Activated effector memory CD4-positive, alpha-beta T cell treated with Interleukin-2 at 50 U/mL for 16 hours (primary cell): ENCODE results near the gene ZNF532.
"Not testable (repeated sequence)": the region's sequence is repeated elsewhere in the genome, so short reads cannot be mapped to it uniquely, and the experiment has no call there.

Experiments used
- DNase-seq: peaks from one replicate; pipeline ENCODE4 v3.0.0-alpha.2; 2020

Gene ZNF532, protein sequence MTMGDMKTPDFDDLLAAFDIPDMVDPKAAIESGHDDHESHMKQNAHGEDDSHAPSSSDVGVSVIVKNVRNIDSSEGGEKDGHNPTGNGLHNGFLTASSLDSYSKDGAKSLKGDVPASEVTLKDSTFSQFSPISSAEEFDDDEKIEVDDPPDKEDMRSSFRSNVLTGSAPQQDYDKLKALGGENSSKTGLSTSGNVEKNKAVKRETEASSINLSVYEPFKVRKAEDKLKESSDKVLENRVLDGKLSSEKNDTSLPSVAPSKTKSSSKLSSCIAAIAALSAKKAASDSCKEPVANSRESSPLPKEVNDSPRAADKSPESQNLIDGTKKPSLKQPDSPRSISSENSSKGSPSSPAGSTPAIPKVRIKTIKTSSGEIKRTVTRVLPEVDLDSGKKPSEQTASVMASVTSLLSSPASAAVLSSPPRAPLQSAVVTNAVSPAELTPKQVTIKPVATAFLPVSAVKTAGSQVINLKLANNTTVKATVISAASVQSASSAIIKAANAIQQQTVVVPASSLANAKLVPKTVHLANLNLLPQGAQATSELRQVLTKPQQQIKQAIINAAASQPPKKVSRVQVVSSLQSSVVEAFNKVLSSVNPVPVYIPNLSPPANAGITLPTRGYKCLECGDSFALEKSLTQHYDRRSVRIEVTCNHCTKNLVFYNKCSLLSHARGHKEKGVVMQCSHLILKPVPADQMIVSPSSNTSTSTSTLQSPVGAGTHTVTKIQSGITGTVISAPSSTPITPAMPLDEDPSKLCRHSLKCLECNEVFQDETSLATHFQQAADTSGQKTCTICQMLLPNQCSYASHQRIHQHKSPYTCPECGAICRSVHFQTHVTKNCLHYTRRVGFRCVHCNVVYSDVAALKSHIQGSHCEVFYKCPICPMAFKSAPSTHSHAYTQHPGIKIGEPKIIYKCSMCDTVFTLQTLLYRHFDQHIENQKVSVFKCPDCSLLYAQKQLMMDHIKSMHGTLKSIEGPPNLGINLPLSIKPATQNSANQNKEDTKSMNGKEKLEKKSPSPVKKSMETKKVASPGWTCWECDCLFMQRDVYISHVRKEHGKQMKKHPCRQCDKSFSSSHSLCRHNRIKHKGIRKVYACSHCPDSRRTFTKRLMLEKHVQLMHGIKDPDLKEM (N-terminal part only)

DNA sequence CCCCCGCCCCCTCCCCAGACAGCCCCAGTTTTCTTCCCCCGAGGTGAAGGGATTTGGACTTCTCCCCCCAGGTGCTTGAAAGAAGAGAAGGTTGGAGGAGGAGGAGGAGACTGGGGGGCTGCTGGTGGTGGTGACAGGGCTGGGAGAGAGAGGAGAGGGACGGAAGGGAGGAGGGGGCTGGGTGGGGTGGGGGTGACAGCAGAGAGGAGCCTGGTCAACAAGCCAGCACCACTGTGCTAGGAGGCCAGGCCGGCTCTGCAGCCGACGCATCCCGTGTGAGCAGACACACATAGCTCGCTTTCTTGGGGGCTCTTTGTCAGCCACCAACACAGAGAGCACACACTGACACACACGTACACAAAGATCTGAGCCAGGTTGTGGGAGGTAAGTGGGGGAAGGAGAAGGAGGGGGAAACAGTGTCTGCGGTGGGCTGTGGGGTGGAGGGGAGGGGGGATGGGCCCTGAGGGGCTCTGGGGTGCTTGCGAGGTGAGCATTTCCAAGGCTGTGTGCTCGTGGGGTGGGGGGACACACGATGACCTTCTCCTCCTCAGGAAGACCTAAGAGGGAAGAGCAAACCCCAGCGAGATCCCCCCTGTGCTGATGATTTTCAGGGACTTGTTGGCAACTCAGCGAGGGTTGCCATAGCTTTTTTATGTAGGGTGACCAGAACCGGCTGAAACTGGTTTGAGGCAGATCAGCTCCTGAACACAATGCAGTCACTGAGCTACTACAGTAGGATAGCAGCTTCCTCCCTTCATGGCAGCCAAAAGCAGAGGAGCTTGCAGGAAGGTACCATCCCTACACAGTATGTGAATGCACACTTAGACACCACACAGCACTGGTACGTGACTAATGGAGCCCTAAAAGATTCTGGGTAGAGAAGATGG is at the start of gene ZNF532:
Gene ZNF532, plus strand, starts transcription at position 732 of the 887 bp plus-strand sequence. CDS start 53,411 bp downstream, outside the sequence.
- DNase-seq: no peak

DNA sequence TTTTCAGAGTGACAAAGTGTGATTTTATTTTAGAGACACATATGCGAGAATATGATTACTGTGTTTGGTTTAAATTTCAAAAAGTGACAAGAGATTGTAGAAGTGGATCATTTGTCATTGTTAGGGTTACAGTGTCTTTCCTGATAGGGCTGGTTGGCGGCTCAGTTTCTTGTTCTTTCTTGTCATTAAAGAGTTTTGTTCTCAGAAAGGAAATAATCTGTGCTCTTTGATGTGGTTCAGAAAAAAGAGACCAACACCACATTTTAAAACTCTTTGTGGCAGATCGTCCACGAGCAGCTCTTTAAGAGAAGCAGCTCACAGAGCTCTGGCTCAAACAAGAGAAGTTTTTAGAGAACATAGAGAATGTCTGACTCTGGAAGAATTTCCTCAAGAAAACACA is 45.6 kb upstream of the ZNF532 start:
- DNase-seq: no peak

DNA sequence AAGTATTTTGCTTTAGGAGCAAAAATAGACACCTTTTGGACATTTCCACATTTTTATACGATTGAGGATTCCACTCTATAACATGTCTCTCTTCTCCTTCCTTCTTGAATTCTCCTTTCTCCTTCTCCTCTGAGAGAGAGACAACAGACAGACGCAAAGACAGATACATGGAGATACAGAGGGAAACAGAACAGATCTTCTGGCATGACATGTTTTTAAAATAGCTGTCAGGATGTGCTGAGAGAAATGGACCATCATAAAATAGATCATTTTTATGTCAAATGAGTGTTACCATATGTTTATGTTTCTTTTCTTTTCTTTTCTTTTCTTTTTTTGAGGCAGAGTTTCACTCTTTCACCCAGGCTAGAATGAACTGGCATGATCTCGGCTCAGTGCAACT is 44.4 kb upstream of the ZNF532 start:
- DNase-seq: no peak

DNA sequence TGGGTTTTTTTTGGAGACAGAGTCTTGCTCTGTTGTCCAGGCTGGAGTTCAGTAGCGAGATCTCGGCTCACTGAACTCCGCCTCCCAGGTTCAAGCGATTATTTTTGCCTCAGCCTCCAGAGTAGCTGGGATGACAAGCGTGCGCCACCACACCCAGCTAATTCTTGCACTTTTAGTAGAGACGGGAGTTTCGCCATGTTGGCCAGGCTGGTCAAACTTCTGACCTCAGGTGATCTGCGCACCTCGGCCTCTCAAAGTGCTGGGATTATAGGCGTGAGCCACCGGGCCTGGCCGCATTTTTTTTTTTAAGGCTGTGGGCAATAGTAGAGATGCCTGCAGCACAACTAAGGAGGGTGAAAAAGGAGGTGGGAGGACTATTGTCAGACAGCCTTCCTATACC is 41.7 kb upstream of the ZNF532 start:
- DNase-seq: no peak

DNA sequence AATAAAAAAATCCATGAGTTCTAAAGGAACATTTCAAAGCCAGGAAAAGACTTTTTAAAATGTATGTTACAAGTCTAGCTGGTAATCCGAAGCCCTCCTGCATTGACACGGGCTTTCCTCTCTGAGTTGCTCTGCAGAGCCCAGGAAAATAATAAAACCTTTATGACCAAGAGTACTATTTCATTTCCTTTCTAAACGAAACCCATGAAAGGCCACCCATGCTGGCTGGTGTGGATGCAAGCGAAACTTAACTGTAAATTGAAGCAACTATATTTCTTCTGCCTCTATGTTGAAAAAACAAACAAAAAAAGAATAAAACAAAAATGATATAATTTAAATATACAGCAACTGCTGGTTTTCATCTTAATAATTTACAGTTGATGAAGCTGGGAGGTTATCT is 41.3 kb upstream of the ZNF532 start:
- DNase-seq: no peak

DNA sequence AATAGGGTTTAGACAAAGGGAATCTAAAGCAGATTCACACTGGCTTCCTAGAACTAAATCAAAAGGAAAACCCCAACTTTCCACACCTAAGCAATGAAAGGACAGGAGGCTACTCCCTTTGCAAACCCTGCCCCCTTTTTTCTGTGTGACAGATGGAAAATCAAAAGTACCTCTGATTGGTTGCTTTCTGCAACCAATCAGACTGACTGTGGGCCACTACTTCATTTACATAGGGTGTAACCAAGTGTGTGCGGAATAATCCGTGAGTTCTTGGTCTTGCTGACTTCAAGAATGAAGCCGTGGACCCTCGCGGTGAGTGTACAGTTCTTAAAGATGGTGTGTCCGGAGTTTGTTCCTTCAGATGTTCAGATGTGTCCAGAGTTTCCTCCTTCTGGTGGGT is 37.8 kb upstream of the ZNF532 start:
- DNase-seq: not testable (repeated sequence)

DNA sequence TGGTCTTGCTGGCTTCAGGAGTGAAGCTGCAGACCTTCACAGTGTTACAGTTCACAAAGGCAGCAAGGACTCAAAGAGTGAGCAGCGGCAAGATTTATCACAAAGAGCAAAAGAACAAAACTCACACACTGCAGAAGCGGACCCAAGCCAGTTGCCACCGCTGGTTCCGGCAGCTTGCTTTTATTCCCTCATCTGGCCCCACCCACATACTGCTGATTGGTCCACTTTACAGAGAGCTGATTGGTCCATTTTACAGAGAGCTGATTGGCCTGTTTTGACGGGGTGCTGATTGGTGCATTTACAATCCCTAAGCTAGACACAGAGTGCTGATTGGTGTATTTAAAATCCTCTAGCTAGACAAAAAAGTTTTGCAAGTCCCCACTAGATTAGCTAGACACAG is 37.2 kb upstream of the ZNF532 start:
- DNase-seq: no peak

DNA sequence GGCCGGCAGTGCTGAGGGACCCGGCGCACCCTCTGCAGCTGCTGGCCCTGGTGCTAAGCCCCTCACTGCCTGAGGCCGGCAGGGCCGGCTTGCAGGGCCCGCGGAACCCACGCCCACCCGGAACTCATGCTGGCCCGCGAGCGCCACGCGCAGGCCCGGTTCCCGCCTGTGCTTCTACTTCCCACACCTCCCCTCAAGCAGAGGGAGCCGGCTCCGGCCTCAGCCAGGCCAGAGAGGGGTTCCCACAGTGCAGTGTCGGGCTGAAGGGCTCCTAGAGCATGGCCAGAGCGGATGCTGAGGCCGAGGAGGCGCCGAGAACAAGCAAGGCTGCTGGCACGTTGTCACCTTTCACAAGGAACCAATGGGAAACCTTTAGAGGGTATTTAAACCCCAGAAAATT is 36.8 kb upstream of the ZNF532 start:
- no peak for DNase-seq

DNA sequence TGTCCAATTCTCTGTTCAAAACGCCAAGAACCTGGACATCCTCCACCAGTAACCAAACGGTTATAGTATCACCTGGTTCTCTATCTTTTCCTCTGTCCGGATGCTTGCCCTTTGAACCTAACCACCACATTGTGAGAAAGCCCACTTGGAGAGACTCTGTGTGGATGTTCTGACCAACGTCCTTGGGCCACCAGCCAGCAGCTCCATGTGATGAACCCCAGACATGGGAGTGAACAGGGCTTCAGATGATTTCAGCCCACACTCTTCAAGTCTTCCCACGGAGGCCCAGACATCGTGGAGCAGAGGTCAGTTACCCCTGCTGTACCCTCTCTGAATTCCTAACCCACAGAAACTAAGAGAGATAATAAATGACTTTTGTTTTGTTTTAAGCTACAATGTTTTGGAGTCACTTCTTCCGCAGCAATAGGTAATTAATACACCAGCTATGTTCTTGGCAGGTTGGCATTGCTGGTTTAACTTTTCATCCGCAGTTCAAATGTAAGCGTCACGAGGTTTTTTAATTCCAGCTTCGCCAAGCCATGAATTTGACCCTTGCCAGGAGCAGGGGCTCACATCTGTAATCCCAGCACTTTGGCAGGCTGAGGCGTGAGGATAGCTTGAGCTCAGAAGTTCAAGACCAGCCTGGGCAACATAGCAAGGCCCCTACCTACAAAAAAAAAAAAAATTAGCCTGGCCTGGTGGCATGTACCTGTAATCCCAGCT is 36.1 kb upstream of the ZNF532 start:
- DNase-seq: no peak

DNA sequence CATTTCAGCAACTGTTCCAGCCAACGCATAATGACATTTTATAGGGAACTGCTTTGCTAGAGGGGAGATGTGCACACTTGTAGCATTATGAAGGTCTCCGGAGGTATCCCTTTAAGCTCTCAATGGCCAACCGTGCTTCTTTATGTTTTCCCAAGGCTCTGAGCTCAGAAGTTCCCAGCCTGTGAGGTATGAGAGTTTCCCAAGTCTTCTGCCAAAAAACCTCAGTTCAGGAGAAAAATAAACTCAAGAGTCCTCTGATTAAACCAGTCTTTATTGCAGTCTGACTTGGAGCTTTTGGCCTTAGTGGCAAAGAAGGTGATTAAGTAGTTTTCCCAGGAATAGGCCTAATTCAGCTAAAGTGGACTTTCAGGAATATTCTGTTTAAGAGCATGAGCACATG is 35.4 kb upstream of the ZNF532 start:
- no peak for DNase-seq

DNA sequence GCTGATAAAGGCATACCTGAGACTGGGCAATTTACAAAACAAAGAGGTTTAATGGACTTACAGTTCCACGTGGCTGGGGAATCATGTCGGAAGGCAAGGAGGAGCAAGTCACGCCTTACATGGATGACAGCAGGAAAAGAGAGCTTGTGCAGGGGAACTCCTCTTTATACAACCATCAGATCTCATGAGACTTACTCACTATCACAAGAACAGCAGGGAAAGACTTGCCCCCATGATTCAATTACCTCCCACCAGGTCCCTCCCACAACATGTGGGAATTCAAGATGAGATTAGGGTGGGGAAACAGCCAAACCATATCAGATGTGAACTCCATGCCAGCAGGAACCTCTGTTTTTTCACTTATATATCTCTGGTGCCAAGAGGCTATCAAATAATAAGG is 34.8 kb upstream of the ZNF532 start:
- not testable (repeated sequence) for DNase-seq

DNA sequence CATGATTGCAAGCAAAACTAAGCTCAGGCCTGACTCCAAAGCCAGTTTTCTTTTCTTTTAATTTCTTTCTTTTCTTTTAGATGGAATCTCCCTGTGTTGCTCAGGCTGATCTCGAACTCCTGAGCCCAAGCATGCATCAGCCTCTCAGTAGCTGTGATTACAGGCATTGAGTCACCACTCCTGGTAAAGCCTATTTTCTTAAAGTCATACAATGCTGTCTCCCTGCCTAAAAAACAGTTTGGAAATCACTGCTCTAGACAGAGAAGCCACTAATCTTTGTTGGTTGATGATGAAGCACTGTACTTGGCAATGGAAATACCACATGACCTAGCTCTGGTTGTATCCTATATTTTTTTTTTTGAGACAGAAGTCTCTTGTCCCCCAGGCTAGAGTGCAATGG is 33.1 kb upstream of the ZNF532 start:
- no peak for DNase-seq

DNA sequence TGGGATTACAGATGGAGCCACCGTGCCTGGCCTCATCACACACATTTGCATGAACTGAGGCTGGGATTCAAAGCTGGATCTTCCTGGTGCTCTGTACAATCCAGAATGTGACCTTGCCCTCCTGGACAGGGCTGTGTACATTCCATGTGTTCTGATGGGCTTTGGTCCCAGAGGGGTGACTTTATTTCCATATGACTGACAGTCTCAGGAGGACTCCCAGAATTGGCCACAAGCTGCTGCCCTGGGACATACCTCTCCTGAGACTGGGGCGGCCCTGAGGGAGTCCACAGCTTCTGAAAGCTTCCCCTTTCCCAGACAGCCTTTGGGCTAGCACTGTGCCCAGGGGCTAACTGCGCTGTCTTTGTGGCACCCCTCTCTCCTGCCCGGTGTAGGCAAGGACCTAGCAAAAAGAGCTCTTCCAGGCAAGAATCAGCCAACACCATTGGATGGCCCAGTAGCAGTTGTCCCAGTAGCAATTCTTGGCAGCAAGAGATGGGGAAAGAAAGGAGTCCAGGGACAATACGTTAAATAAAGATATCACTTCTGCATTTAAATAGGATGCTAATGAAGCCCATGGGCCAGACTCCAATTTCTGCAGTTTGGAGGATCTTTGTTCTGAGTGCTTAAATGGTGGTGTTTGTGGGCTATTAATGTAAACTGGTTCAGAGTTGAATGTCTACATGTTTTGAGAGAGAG is 26.4 kb upstream of the ZNF532 start:
- no peak for DNase-seq

DNA sequence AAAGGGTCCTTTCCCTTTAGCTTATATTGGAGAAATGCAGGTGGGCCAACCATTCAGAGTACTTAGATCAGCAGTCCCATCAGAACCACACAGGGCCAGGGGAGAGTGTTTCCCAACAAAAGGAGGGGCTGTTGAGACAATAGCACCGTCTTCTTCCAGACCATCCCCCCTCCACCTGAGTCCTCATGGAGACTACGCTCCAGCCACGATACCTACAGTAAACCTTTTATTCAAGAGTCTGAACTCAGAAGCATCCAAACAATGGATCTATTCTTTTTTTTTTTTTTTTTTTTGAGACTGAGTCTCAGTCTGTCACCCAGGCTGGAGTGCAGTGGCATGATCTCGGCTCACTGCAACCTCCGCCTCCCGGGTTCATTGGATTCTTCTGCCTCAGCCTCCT is 25.7 kb upstream of the ZNF532 start:
- no peak for DNase-seq

DNA sequence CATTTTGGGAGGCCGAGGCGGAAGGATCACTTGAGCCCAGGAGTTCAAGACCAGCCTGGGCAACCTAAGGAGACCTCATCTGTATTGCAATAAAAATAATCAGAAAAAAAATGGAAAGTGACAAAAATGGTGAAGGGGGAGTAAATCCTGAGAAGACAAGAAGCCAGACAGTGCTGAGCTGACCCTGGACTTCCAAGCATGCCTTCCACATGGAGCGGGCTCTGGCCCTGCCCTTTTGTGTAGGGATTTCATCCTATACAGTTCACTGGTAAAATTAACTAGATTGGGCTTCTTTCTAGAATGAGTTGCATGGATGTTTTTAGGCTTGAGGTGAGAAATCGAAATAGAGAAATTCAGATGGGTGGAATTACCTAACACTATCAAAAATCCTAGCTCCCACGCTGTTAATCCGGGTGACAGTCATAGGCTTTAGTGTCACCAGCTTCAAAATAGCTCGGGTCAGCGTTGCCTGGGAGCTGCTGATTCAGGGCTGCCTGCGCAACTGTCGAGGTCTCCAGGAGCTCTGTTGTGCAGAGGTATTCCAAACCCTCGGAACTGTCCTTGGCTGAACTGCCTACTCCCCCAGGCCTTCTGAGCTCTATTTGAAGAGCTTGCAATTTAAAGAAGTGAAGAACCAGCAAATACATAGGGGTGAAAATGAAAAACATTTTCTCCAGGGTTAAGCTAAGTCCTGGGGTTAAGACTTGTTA is 21.5 kb upstream of the ZNF532 start:
- no peak for DNase-seq

DNA sequence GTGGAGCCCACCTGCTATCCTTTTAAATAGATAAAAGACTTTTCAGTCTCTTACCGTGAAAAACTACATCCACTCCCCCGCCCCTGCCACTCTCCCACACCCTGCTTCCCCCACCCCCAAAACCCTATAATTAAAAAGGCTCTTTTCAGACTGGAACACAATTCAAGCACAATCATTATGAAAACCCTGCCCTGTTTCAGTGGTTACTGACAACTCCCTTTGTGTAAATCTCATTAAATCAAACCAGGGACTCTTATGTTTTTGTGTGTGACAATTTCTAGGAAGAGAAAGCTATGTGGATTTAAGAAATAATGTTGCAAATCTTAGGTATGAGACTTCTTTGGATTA is 21.0 kb upstream of the ZNF532 start:
- DNase-seq: no peak

DNA sequence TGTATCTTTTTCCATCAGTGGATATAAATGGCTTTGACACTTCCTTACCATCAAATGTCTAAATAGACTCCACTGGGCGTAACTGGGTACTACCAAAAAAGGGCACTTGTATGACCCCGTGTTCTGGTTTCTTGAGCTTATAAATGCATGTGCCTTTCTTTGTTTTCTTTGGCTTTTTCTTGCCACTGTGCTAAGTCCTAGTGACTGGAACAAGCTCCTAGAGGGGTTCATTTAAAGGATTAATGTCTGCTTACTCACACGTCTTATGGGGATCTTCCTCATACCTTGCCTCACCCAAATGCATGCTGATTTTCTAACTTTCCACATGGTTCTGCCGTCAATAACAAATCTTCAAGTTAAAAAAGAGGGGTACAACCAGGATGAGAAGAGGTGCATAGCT is 19.8 kb upstream of the ZNF532 start:
- DNase-seq: no peak

DNA sequence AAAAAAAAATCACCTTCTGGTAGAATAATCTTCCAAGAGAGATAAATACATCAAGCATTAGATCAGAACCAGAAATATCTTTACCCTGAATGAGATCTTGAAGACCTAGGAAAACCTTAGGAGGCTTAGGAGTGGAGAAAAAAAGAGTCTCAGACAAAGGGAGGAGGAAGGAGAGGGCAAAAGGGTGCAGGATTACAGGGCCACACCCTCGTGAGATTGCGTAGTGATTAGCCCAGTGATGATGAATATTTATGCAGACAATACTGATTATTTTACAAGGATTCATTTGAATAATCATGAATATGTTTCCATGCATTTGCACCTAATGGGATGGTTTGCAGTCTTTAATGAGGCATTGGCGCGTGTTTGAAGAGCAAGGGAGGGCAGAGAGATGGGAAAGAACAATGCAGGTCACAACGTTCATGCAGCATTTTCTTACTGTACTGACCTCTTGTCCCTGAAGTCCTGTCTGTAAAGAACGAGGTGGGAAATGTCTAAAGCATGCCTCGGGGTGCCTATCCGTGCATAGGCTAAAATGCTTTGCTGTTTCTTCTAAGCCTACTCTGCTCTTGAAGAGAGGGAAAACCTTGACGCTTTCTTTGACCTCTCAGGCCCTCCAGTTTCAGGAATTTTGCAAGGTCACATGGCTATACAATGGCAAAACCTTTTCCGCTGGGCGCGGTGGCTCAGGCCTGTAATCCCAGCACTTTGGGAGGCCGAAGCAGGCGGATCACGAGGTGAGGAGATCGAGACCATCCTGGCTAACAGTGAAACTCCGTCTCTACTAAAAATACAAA is 18.6 kb upstream of the ZNF532 start:
- DNase-seq: no peak

DNA sequence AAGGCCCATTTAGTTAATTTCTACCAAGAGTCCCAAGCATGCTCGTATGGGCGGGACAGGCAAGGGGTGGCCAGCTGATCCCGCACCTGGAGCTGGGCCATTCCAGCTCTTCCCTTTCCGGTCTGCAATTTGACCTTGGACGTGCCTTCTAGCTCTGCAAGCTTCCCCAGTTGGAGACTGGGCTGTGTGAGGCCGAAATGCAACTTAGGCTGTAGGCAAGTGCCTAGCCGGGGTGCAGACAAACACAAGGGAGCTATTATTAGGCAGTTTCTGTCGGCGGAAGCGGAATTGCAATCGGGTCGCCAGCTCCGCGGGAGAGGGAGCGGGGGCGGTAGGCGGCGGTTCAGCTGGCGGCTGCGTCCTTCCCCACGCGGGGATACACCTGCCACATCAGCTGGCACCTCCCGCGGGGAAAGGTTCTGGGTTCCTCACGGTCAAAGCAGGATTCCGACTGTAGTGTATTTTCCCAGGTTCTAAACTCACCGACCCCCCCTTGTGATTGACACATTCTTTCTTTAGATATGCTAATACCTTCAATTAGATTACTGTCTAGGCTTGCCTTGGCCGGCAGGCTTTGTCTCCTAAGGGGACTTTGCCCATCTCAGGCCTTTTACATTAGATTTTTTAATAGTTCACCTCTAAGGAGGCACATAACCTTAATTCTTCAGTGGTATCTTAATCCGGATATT is 17.1 kb upstream of the ZNF532 start:
- no peak for DNase-seq
